AG08396 (cell line): ENCODE measurements around the gene CCNY.

Experiments
- DNase-seq: peaks from one replicate; pipeline ENCODE4 v3.0.0; 2012; ENCODE audit warnings: low spot score, mixed read lengths

The CCNY gene

DNA sequence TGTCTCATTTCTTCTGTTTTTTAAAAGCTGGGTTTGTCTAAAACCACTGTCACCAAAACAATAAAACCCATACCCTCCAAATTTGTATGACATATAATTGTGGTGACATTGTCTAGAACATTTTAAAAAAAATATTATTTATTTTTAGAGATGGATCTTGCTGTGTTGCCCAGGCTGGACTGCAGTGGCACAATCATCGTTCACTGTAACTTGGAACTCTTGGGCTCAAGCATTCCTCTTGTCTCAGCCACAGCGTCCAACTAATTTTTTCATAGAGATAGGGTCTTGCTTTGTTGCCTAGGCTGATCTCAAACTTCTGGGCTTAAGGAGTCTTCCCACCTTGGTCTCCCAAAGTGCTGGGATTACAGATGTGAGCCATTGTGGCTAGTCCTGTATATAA lies 116.5 kb downstream of the CCNY start:
- no peak for DNase-seq

DNA sequence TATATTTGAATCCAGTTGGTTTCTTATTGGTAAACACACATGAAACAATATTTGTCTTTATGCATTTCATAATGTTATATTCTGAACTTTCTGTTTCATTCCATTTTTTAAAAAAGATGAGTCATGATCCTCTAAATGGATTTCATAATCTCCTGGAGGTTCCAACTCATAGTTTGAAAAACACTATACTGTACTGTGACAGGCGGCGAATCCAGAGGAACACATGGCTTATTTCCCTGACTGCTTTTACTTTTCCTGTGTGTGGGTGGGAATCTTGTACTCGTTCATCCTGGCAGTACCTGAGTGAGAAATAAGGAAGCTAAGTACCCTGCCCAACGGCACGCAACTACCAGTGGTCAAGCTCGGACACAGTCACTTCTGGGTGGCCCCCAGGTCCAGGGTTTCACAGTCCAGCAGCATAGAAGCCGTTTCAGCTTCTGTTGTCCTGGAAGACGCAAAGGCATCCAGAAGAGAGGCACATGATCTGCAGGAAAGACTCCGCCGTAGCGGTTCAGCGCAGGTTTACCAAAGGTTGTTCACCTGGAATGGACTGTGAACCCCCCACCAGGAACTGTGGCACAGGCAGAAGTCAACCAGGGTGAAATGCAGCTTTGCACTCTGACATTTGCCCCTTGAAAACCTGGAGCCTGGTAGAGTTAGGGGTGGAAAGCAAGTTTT lies 117.7 kb downstream of the CCNY start:
- no peak for DNase-seq

- DNase-seq: no peak
These were observed 119.9 kb downstream of the CCNY start for GRCh38 chr10:35456153-35456720.

- no peak for DNase-seq
These were observed 120.5 kb downstream of the CCNY start for GRCh38 chr10:35456784-35457183.

GRCh38 chr10:35458500-35459448 lies 122.5 kb downstream of the CCNY start:
- DNase-seq: no peak

DNA sequence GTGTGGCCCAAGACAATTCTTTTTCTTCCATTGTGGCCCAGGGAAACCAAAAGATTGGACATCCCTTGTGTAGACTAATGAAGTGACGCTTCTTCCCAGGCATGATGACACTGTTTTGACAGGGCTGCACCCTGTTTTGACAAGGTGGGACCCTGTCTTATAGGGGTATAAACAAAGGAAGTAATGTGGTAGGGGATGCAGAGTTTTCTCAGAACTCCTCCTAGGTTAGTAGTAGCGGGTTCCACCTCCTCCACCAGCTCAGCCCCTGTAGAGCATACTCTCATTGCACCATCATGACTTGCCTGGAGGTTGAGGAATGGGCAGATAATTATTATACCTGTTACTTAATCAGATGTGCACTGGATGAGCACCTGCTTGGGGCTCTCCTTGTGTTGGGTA lies 123.1 kb downstream of the CCNY start:
- DNase-seq: no peak

GRCh38 chr10:35460852-35461460 lies 124.6 kb downstream of the CCNY start:
- no peak for DNase-seq

GRCh38 chr10:35462491-35462934 lies 126.2 kb downstream of the CCNY start:
- no peak for DNase-seq

GRCh38 chr10:35463105-35463867 lies 127.0 kb downstream of the CCNY start:
- no peak for DNase-seq

- no peak for DNase-seq
These were observed 127.6 kb downstream of the CCNY start for GRCh38 chr10:35463878-35464277.

GRCh38 chr10:35464825-35465456 lies 128.6 kb downstream of the CCNY start:
- no peak for DNase-seq

DNA sequence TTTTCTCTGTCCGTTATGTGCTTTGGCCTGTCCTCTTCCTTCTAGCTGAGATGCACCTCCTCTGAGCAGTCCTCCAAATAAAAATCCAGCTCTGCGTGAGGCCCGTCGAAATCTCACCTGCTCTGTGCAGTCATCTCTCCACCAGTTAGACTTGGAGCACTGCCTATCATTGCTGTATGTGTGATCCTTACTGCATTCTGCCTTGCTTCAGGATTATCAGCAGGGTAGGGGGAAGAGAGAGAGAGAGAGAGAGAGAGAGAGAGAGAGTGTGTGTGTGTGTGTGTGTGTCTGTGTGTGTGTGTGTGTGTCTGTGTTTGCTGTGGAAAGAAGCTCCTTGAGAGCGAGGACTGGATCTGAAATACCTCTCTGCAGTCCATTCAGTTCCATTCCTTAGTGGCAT lies 129.4 kb downstream of the CCNY start:
- DNase-seq: no peak

GRCh38 chr10:35466170-35466569 lies 129.9 kb downstream of the CCNY start:
- no peak for DNase-seq

DNA sequence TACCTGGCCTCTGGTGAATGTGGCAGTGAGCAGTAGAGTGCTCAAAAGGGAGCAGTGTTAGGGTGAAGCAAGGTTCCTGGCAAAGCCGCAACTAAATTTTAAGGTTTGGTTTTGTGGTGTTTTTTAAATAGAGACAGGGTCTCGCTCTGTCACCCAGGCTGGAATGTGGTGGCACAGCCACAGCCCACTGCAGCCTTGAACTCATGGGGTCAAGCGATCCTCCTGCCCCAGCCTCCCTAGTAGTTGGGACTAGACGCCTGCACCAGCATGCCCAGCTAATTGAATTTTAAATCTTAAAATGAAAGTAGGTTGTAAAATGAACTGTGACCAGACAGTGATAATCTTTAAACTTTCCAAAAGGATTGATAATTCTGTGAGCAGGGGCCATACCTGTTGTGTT lies 130.4 kb downstream of the CCNY start:
- no peak for DNase-seq

- no peak for DNase-seq
These were observed 130.9 kb downstream of the CCNY start for GRCh38 chr10:35467186-35467585.

DNA sequence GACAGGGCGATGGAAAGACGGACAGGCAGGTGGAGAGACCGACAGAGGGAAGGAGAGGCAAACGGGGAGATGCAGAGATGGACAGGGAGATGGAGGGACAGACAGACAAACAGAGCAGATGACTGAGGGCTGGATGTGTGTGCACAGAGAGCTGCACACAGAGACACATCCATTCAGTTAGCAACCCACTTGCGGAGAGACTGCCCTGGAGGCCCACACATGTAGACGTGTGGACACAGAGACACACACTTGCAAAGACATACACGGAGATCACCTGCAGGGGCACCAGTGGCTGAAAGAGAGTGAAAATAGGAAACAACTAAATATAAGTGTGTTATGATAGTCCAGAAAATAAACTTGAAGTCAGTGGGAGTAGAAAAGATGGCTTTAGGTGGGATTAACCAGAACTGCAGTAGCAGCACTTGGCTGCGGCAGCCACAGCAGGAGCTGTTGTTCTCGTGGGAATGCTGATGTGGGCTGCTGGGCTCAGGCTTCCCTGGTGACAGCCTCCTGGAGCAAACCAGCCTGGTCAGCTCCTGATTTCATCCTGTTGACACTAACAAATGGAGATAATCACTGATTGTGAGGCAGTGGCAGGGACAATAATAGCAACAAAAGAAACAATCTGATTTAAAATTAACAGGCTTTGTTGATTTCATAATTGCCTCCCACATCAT lies 134.1 kb downstream of the CCNY start:
- DNase-seq: no peak

- no peak for DNase-seq
These were observed 134.6 kb downstream of the CCNY start for GRCh38 chr10:35470925-35471315.

DNA sequence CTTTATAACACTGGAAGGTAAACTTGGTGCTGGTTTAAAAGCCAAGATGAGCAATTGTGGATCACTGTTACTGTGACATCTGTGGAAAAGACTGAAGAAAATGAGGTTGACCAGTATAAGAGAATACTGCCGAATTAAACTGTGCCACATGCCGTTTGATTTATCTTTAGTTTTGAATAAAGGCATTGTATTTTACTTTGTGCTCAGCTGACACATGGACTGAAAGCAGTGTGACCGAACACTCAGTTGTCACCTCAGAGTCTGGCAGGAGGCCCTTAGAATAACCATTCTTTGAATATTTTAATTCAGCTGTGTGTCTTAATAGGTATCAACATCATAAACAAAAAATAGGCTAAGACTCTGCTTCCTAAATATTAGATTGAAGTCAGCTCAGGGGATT lies 135.1 kb downstream of the CCNY start:
- DNase-seq: no peak

- DNase-seq: no peak
These were observed 143.8 kb downstream of the CCNY start for GRCh38 chr10:35480142-35480541.

DNA sequence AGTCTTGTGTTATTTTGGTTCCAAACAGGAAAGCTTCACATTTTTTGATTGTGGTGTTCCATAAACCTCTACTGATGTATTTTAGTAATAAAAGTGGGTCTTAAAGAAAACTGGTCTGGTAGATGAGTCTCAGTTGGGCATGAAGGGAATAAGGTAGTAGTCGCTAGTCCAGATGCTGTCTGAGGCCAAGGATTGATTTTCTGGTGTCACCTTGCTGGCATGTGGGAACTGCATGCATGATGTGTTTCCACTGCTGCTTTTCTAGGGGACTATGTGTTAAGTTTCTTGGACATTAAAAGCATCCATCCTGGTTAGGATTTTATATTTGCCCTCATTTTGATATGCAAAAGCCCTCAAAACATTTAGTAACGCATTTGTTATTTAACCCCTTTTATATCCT lies 145.1 kb downstream of the CCNY start:
- DNase-seq: no peak
